Loucy (cell line): ENCODE results near the gene UBL3.

Experiments
- H2AFZ ChIP-seq: fragments of 200-600 bp; sonication (generic); 2 replicates; pipeline ENCODE4 v1.6.0; 2016; ENCODE audit warnings: antibody characterized with exemption, mild to moderate bottlenecking, low read length, moderate library complexity
- H3F3A ChIP-seq: fragments of 200-600 bp; 2 replicates; pipeline ENCODE4 v1.6.0; 2016; ENCODE audit warnings: antibody characterized with exemption, low read depth, mild to moderate bottlenecking
- H3K27me3 ChIP-seq: fragments of 200-600 bp; sonication (generic); 2 replicates; pipeline ENCODE4 v1.6.1; 2014; ENCODE audit warnings: low read length, mild to moderate bottlenecking; ENCODE audit not compliant: insufficient read depth, poor library complexity, severe bottlenecking
- H3K36me3 ChIP-seq: fragments of 200-600 bp; sonication (generic); 2 replicates; pipeline ENCODE4 v1.6.1; 2016; ENCODE audit warnings: low read length; ENCODE audit not compliant: insufficient read depth
- H3K4me1 ChIP-seq: fragments of 200-600 bp; sonication (generic); 2 replicates; pipeline ENCODE4 v1.5.1; 2014; ENCODE audit warnings: low read length, mild to moderate bottlenecking; ENCODE audit not compliant: insufficient read depth, poor library complexity, severe bottlenecking
- H3K4me2 ChIP-seq: fragments of 200-600 bp; sonication (generic); 2 replicates; pipeline ENCODE4 v1.6.0; 2014; ENCODE audit warnings: antibody characterized with exemption, low read length, low read depth, mild to moderate bottlenecking; ENCODE audit not compliant: poor library complexity, severe bottlenecking
- H3K4me3 ChIP-seq: fragments of 200-600 bp; sonication (generic); 2 replicates; pipeline ENCODE4 v1.5.1; 2014; ENCODE audit warnings: low read length, mild to moderate bottlenecking, mixed read lengths; ENCODE audit not compliant: poor library complexity, severe bottlenecking
- H3K79me2 ChIP-seq: fragments of 200-600 bp; sonication (generic); 2 replicates; pipeline ENCODE4 v1.6.1; 2014; ENCODE audit warnings: low read length; ENCODE audit not compliant: insufficient read depth
- H3K9ac ChIP-seq: fragments of 200-600 bp; sonication (generic); 2 replicates; pipeline ENCODE4 v1.6.0; 2014; ENCODE audit warnings: mild to moderate bottlenecking, low read depth, low read length, moderate library complexity; ENCODE audit not compliant: poor library complexity, severe bottlenecking
- H3K9me2 ChIP-seq: fragments of 200-600 bp; sonication (generic); replicated peaks from 2 replicates; pipeline ENCODE4 v1.6.1; 2016; ENCODE audit warnings: low read depth, low read length, mixed read lengths
- H3K9me3 ChIP-seq: fragments of 200-600 bp; sonication (generic); 2 replicates; pipeline ENCODE4 v1.6.1; 2014; ENCODE audit warnings: mild to moderate bottlenecking, antibody characterized with exemption, low read length, low read depth; ENCODE audit not compliant: insufficient read depth
- H4K20me1 ChIP-seq: fragments of 200-600 bp; sonication (generic); 2 replicates; pipeline ENCODE4 v1.6.0; 2014; ENCODE audit warnings: antibody characterized with exemption, low read length, mild to moderate bottlenecking; ENCODE audit not compliant: insufficient read depth, poor library complexity, severe bottlenecking
- EZH2phosphoT487 ChIP-seq: fragments of 200-600 bp; IDR thresholded peaks from 2 replicates; pipeline ENCODE4 v1.6.1; 2018; ENCODE audit warnings: antibody characterized with exemption, mild to moderate bottlenecking, moderate library complexity, borderline replicate concordance
- TF ChIP-seq, protein P1 (sequence below): fragments of 200-600 bp; sonication (generic); conservative IDR thresholded peaks from 2 replicates; pipeline ENCODE4 v1.5.1; 2014; ENCODE audit warnings: mild to moderate bottlenecking, antibody characterized with exemption, low read length

The UBL3 gene

DNA sequence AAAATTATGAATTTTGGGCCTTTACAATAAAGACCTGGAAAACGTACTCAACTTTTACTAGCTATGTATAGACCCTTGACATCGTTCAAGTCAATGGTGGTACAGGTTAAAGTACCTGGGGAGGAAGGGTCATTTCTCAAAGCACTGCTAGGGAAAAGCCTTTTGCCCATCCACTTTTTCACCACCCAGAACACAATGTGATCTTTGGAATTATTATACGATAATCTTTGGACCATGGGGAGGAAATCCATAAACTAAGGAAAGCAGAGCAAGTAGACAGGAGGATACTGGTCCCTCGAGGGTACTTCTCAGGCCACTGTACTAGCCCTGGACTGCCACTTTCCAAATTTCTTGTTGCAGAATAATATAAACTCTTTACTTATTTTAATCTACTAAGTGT is 39.5 kb downstream of the UBL3 start:
- H3K27me3 ChIP-seq = no peaks in the 10 kb centered on the region
- no peaks in the 10 kb centered on the region for H3K9me2 ChIP-seq
- no peak overlapping the region for H3K4me2 ChIP-seq
- TF ChIP-seq, protein P1, sequence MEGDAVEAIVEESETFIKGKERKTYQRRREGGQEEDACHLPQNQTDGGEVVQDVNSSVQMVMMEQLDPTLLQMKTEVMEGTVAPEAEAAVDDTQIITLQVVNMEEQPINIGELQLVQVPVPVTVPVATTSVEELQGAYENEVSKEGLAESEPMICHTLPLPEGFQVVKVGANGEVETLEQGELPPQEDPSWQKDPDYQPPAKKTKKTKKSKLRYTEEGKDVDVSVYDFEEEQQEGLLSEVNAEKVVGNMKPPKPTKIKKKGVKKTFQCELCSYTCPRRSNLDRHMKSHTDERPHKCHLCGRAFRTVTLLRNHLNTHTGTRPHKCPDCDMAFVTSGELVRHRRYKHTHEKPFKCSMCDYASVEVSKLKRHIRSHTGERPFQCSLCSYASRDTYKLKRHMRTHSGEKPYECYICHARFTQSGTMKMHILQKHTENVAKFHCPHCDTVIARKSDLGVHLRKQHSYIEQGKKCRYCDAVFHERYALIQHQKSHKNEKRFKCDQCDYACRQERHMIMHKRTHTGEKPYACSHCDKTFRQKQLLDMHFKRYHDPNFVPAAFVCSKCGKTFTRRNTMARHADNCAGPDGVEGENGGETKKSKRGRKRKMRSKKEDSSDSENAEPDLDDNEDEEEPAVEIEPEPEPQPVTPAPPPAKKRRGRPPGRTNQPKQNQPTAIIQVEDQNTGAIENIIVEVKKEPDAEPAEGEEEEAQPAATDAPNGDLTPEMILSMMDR = no peak
- TF ChIP-seq EZH2phosphoT487 = no peak
- H3K9me3 ChIP-seq = no peaks in the 10 kb centered on the region
- peaks cover 88% of the 10 kb centered on the region for H3K79me2 ChIP-seq
- peaks cover 20% of the 10 kb centered on the region for H3K4me1 ChIP-seq
- H2AFZ ChIP-seq = no peak overlapping the region
- H3F3A ChIP-seq = no peaks in the 10 kb centered on the region
- H3K4me3 ChIP-seq = no peak overlapping the region
- H3K36me3 ChIP-seq = no peaks in the 10 kb centered on the region
- no peak overlapping the region for H3K9ac ChIP-seq
- peaks cover 9% of the 10 kb centered on the region for H4K20me1 ChIP-seq

DNA sequence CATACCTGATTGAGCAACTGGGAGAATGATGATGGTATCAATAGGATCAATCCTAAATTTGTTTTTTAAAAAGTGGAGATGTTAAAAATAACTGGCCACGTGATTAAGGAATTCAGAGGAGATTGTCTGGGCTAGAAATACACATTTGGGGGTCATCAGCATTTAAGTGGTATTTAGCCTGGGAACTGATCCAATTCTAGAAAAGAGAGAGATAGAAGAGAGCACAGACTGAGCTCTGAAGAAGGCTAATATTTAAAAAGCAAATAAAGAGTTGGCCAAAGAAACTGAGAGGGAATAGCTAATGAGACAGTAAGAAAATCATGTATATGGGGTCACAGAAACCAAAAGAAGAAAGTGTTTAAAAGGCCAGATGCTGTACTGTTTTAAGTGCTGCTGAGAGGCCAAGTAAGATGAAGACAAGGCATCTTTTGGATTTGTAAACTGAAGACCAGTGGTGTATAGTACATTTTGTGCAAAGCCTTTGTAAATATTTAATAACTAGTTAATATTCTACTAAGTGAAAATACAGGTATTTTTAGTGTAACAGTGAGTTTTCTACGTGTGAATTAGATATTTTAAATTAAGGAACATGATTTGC is 40.2 kb downstream of the UBL3 start:
- H3K79me2 ChIP-seq = peaks cover 88% of the 10 kb centered on the region
- no peak overlapping the region for H2AFZ ChIP-seq
- TF ChIP-seq, protein P1 = no peak
- TF ChIP-seq EZH2phosphoT487 = no peak
- H4K20me1 ChIP-seq = peaks cover 9% of the 10 kb centered on the region
- no peak overlapping the region for H3K4me3 ChIP-seq
- no peaks in the 10 kb centered on the region for H3K9me2 ChIP-seq
- peaks cover 14% of the 10 kb centered on the region for H3K4me1 ChIP-seq
- H3K36me3 ChIP-seq = no peaks in the 10 kb centered on the region
- no peak overlapping the region for H3K9ac ChIP-seq
- H3F3A ChIP-seq = no peaks in the 10 kb centered on the region
- no peaks in the 10 kb centered on the region for H3K9me3 ChIP-seq
- no peaks in the 10 kb centered on the region for H3K27me3 ChIP-seq
- no peak overlapping the region for H3K4me2 ChIP-seq

DNA sequence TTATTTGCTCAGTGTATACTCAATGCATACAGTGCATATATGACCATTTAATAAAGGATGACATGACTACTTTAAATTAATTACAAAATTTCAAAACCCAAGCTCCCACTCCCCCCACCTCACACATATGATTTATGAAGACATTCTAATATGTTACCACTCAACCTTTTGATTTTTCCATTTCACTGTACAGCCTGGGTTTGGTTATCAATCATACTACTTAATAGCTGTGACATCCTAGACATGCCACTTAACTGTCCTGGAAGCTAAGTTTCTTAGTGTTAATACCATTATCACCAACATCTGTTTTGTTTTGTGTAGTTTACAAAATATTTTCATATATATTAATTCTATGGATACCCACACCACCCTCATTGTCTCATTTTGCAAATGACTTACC is 42.2 kb downstream of the UBL3 start:
- no peaks in the 10 kb centered on the region for H3F3A ChIP-seq
- peaks cover 10% of the 10 kb centered on the region for H3K4me1 ChIP-seq
- H3K4me2 ChIP-seq = no peak overlapping the region
- no peaks in the 10 kb centered on the region for H3K27me3 ChIP-seq
- no peaks in the 10 kb centered on the region for H3K9me3 ChIP-seq
- no peaks in the 10 kb centered on the region for H3K36me3 ChIP-seq
- H3K9ac ChIP-seq = no peak overlapping the region
- no peaks in the 10 kb centered on the region for H3K9me2 ChIP-seq
- H2AFZ ChIP-seq = no peak overlapping the region
- TF ChIP-seq EZH2phosphoT487 = no peak
- H3K4me3 ChIP-seq = no peak overlapping the region
- peaks cover 7% of the 10 kb centered on the region for H4K20me1 ChIP-seq
- peaks cover 88% of the 10 kb centered on the region for H3K79me2 ChIP-seq
